Measurements from ENCODE around the gene SORCS2. TPM values are rescaled to one million over a fixed set of nuclear protein-coding genes. Genes with fewer than 3 reads are reported as not detected.

SORCS2 gene
- total RNA-seq, 3 donors from 2014 or later, result 0.66 to 1.3 (median 0.80) TPM

DNA sequence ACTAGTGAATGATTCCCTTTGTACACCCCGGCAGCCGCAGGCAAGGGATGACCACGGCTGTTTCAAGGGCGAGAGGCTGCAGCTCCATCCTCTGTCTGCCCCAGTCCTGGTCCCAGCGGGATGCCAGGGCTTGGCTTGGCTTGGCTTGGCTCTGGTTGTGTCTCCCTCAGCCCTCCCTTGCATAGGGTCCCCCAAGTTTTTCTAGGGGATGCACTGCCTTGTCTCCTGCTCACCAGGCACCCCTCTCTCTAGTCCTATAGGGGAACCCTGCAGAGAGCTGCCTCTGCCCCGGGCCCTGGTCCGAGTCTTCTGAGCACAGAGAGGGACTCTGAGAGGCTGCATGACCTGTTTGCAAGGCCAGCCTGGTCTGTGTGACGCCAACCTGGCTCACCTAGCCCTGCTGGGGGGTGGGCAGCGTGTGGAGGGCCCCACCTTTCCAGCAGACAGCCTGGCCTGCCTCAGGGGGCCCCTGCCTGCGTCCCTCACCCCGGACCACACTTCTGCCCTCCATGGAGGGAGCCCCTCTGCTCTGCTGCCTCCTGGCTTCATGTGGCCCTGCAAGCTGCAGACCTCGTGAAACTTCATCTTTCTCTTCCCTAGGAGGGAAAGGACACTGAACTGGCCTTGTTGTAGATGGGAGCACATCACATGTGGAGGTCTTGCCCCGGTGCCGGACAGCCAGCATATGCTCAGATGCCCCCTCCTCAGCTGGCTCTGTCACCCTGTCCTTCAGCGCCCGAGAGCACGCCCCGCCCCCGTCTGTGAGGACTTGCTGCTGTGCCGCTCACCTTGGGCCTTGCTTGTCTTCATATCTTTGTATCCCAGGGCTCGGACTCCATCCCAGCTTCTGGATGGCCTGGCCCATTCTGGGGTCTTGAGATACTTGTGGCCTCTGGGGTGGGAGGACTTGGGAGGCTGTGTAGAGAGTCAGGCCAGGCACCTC lies 16.4 kb downstream of the SORCS2 start:
- no peak overlapping the region for H3K4me3 ChIP-seq
- TF ChIP-seq POLR2AphosphoS5 (IDR thresholded peaks at IDR 0.05) (no peak), POLR2A (IDR thresholded peaks at IDR 0.05) (no peak)
- TF ChIP-seq, protein P1, sequence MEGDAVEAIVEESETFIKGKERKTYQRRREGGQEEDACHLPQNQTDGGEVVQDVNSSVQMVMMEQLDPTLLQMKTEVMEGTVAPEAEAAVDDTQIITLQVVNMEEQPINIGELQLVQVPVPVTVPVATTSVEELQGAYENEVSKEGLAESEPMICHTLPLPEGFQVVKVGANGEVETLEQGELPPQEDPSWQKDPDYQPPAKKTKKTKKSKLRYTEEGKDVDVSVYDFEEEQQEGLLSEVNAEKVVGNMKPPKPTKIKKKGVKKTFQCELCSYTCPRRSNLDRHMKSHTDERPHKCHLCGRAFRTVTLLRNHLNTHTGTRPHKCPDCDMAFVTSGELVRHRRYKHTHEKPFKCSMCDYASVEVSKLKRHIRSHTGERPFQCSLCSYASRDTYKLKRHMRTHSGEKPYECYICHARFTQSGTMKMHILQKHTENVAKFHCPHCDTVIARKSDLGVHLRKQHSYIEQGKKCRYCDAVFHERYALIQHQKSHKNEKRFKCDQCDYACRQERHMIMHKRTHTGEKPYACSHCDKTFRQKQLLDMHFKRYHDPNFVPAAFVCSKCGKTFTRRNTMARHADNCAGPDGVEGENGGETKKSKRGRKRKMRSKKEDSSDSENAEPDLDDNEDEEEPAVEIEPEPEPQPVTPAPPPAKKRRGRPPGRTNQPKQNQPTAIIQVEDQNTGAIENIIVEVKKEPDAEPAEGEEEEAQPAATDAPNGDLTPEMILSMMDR (IDR thresholded peaks at IDR 0.05), result no peak
- peak overlapping the region in 1 of 2 donors; percentile 69 for H3K27ac ChIP-seq
- H3K27me3 ChIP-seq, result peaks cover 0 to 4% of the 10 kb centered on the region in 2 donors
- H3K4me1 ChIP-seq, result peaks cover 5 to 15% of the 10 kb centered on the region in 2 donors
- H3K36me3 ChIP-seq, result no peaks in the 10 kb centered on the region
- no peaks in the 10 kb centered on the region for H3K9me3 ChIP-seq
- no peak for DNase-seq (ENCODE audit: low spot score in 2 of 2)
- intact Hi-C loops (cut with DNase I; ENCODE audit: low total_unique reads), result no loop called here

DNA sequence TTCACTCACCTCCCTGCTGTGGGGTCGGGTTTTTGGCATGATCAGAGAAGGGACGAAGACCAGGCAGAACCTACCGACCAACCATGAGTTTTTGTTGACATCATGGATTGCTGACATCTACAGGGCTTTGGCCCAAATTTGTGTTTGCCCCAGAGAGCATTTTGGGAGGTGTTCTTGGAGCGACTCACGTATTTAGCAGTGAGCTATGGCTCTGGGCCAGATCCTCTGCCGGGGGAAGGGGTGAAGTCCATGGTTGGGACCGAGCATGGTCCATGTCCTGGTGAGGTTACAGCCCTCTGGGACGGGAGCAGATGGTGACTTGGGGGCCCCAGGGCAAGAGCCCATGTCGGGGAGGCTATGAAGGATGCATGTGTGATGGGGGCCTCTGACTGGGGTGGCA lies 17.4 kb downstream of the SORCS2 start:
- TF ChIP-seq POLR2A (IDR thresholded peaks at IDR 0.05) (no peak), POLR2AphosphoS5 (IDR thresholded peaks at IDR 0.05) (no peak)
- TF ChIP-seq, protein P1 (IDR thresholded peaks at IDR 0.05), result no peak
- no peak overlapping the region for H3K4me3 ChIP-seq
- peaks cover 0 to 4% of the 10 kb centered on the region in 2 donors for H3K27me3 ChIP-seq
- intact Hi-C loops (cut with DNase I; ENCODE audit: low total_unique reads), result loop anchor here (5.0 kb wide), 1 partner anchor 498 kb away; no protein-coding TSS in a partner anchor
- no peaks in the 10 kb centered on the region for H3K36me3 ChIP-seq
- H3K27ac ChIP-seq, result no peak overlapping the region
- peaks cover 5 to 15% of the 10 kb centered on the region in 2 donors for H3K4me1 ChIP-seq
- peaks cover 0 to 6% of the 10 kb centered on the region in 2 donors for H3K9me3 ChIP-seq
- no peak for DNase-seq (ENCODE audit: low spot score in 2 of 2)

DNA sequence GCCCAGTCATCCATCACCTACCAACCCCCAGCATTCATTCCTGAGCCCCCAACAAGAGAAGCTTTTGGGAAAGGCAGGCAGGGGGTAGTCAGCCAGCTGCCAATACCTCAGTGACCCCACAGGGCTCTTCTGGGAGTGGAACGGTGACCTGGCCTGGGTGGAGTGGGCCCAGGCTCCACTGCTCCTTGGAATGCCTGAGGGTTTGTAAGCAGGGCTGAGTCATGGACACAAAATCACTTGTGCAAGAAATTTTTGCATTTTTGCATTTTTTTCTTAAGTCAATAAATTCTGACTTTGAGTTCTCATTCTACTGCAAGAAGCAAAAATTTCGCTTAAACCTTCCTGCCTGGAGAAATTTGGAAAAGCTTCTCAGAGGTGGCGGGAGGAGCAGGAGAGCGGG lies 18.5 kb downstream of the SORCS2 start:
- Histone ChIP-seq H3K27me3 (peaks cover 0 to 4% of the 10 kb centered on the region in 2 donors), H3K36me3 (no peaks in the 10 kb centered on the region), H3K27ac (no peak overlapping the region), H3K4me3 (no peak overlapping the region), H3K4me1 (peaks cover 5 to 15% of the 10 kb centered on the region in 2 donors), H3K9me3 (peaks cover 0 to 7% of the 10 kb centered on the region in 2 donors)
- no peak for DNase-seq (ENCODE audit: low spot score in 2 of 2)
- TF ChIP-seq POLR2A (IDR thresholded peaks at IDR 0.05) (no peak), POLR2AphosphoS5 (IDR thresholded peaks at IDR 0.05) (no peak)
- TF ChIP-seq, protein P1 (IDR thresholded peaks at IDR 0.05), result no peak
- intact Hi-C loops (cut with DNase I; ENCODE audit: low total_unique reads), result loop anchor here (5.0 kb wide), 1 partner anchor 496 kb away; no protein-coding TSS in a partner anchor

DNA sequence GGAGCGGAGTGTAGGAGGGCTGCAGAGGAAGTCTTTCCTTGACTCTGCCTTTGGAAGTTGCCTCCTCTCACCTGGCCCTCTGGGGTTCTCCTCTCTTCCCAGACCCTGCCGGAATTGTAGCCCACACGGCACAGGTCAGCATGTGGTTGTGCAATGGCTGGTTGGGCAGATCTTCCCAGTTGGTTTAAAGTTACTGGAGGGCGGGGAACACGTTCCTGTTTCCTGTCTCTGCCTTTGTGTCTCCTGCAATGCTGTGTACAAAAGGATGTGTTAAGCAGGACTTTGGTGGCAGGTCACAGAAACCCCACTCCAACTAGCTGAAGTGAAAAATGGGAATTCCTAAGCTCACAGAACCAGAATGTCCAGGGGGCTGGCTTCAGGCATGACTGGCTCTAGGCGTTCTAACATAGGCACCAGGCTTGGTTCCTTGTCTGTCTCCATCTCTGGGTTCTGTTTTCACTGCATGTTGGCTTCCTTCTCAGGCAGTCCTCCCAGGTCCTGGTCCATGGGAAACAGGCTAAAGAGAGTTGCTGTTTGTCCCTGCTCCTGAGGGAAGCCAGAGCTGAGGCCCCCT lies 19.9 kb downstream of the SORCS2 start:
- Histone ChIP-seq H3K27me3 (peaks cover 0 to 4% of the 10 kb centered on the region in 2 donors), H3K4me1 (peaks cover 5 to 7% of the 10 kb centered on the region in 2 donors), H3K36me3 (no peaks in the 10 kb centered on the region), H3K4me3 (no peak overlapping the region), H3K27ac (no peak overlapping the region), H3K9me3 (peaks cover 0 to 7% of the 10 kb centered on the region in 2 donors)
- TF ChIP-seq, protein P1 (IDR thresholded peaks at IDR 0.05), result no peak
- TF ChIP-seq POLR2AphosphoS5 (IDR thresholded peaks at IDR 0.05) (no peak), POLR2A (IDR thresholded peaks at IDR 0.05) (no peak)
- no peak for DNase-seq (ENCODE audit: low spot score in 2 of 2)
- intact Hi-C loops (cut with DNase I; ENCODE audit: low total_unique reads), result loop anchor here (5.0 kb wide), 1 partner anchor 495 kb away; no protein-coding TSS in a partner anchor

Measured in breast epithelium (tissue), 4 donors.